Mesendoderm (in vitro differentiated cells): ENCODE data around the gene PPP4R4.
A peak's percentile ranks its signal among the peaks of the same experiment; 100 is the strongest.

ENCODE experiments used
- DNase-seq: peaks from one replicate; pipeline ENCODE4 v3.0.0; 2013
- H2AK5ac ChIP-seq: 2 replicates; pipeline ENCODE4 v1.6.1; 2013; ENCODE audit warnings: low read length, inconsistent platforms
- H2BK120ac ChIP-seq: 2 replicates; pipeline ENCODE4 v1.6.1; 2013; ENCODE audit warnings: low read depth, mild to moderate bottlenecking, low read length, moderate library complexity, mixed read lengths
- H2BK15ac ChIP-seq: replicated peaks from 2 replicates; pipeline ENCODE4 v1.6.1; 2013; ENCODE audit warnings: low read depth, mild to moderate bottlenecking, moderate library complexity
- H2BK5ac ChIP-seq: 2 replicates; pipeline ENCODE4 v1.6.1; 2013; ENCODE audit warnings: low read length, inconsistent platforms
- H3K18ac ChIP-seq: 2 replicates; pipeline ENCODE4 v1.6.1; 2013; ENCODE audit warnings: mild to moderate bottlenecking, low read length, mixed read lengths
- H3K23ac ChIP-seq: one replicate; pipeline ENCODE4 v1.6.1; 2013; ENCODE audit warnings: low read length
- H3K27ac ChIP-seq: 2 replicates; pipeline ENCODE4 v1.5.1; 2013; ENCODE audit warnings: low read depth, mild to moderate bottlenecking, inconsistent platforms, low read length, moderate library complexity
- H3K27me3 ChIP-seq: 2 replicates; pipeline ENCODE4 v1.6.1; 2013; ENCODE audit warnings: low read length, control low read depth, mild to moderate bottlenecking, inconsistent platforms; ENCODE audit not compliant: insufficient read depth, poor library complexity
- H3K36me3 ChIP-seq: 2 replicates; pipeline ENCODE4 v1.6.1; 2013; ENCODE audit warnings: low read length, inconsistent platforms; ENCODE audit not compliant: control insufficient read depth, insufficient read depth
- H3K4ac ChIP-seq: one replicate; pipeline ENCODE4 v1.6.1; 2013; ENCODE audit warnings: low read depth, mild to moderate bottlenecking, low read length, moderate library complexity
- H3K4me1 ChIP-seq: 2 replicates; pipeline ENCODE4 v1.6.1; 2013; ENCODE audit warnings: low read depth, low read length, inconsistent platforms; ENCODE audit not compliant: control insufficient read depth
- H3K4me2 ChIP-seq: 2 replicates; pipeline ENCODE4 v1.6.1; 2013; ENCODE audit warnings: low read length
- H3K4me3 ChIP-seq: 2 replicates; pipeline ENCODE4 v1.5.1; 2013; ENCODE audit warnings: mild to moderate bottlenecking, low read length
- H3K56ac ChIP-seq: one replicate; pipeline ENCODE4 v1.6.1; 2013; ENCODE audit warnings: low read length
- H3K79me1 ChIP-seq: 2 replicates; pipeline ENCODE4 v1.6.1; 2013; ENCODE audit warnings: low read length, inconsistent platforms
- H3K79me2 ChIP-seq: 2 replicates; pipeline ENCODE4 v1.6.1; 2013; ENCODE audit warnings: mild to moderate bottlenecking, low read length; ENCODE audit not compliant: control insufficient read depth, insufficient read depth
- H3K9ac ChIP-seq: 2 replicates; pipeline ENCODE4 v1.6.1; 2013; ENCODE audit warnings: low read length, inconsistent platforms
- H4K5ac ChIP-seq: one replicate; pipeline ENCODE4 v1.6.1; 2013; ENCODE audit warnings: low read length
- H4K8ac ChIP-seq: one replicate; pipeline ENCODE4 v1.6.1; 2013; ENCODE audit warnings: low read depth, mild to moderate bottlenecking, control low read depth, low read length, moderate library complexity
- WGBS: extraction: QIAGEN DNeasy Blood & Tissue Kit; methylation state at CpG from one replicate; pipeline ENCODE4 v1.1.7; 2013; ENCODE audit warnings: low lambda C conversion rate, missing lambda C conversion rate; ENCODE audit not compliant: insufficient coverage; ENCODE audit errors: extremely low coverage; 5-methylcytosine and 5-hydroxymethylcytosine counted together

Gene PPP4R4

DNA sequence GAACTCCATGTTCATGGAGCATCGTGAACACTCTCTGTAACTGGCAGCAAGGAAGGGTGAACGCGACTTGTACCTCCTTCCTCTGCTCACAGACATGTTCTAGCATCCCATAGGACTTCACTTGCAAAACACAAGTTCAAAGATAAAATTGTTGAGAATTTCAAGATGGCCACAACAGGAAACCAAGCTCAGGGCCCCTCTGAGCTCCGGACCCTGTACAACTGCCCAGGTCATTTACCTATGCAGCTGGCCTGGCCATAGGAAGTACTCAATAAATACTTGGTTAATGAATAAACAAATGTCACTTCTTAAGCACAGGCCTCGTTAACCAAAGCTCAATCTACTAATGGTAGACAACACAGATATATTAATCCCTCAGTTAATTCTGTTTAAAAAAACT is 11.7 kb upstream of the PPP4R4 start:
- Histone ChIP-seq H2BK15ac (no peak overlapping the region), H4K8ac (no peak overlapping the region), H3K56ac (no peak overlapping the region), H3K79me1 (no peaks in the 10 kb centered on the region), H3K27me3 (no peaks in the 10 kb centered on the region), H3K27ac (no peak overlapping the region), H3K4ac (no peak overlapping the region), H3K9ac (no peak overlapping the region), H3K18ac (no peak overlapping the region), H3K4me2 (no peak overlapping the region), H3K79me2 (no peaks in the 10 kb centered on the region), H4K5ac (no peak overlapping the region), H2AK5ac (no peak overlapping the region), H3K4me1 (peaks cover 2% of the 10 kb centered on the region), H2BK120ac (no peak overlapping the region), H2BK5ac (no peak overlapping the region), H3K4me3 (no peak overlapping the region), H3K36me3 (no peaks in the 10 kb centered on the region), H3K23ac (no peak overlapping the region)
- WGBS, result no CpG with 5 or more reads among the region's 5 CpGs
- no peak for DNase-seq

DNA sequence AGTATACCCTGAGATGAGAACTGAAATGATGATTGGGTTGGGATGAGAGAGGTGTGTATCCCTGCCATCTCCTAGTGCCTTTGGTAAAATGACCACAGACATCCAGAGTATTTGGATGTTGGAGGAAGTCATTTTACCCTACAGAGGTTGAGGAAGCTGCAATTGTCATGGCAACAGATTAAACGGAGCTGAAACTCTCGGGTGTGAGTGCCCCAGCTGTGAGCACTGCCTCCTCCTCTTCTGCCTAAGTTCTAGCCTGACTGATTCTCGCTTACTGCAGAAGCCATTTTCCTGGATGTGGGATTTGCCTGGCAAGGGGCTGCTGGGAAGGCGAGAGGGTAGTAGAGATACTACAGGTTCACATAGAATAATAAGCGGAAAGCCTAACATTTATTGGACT is 10.3 kb upstream of the PPP4R4 start:
- Histone ChIP-seq H2AK5ac (no peak overlapping the region), H3K4me1 (peaks cover 2% of the 10 kb centered on the region), H3K4me3 (no peak overlapping the region), H4K8ac (no peak overlapping the region), H3K56ac (no peak overlapping the region), H3K27me3 (no peaks in the 10 kb centered on the region), H3K79me1 (no peaks in the 10 kb centered on the region), H2BK120ac (no peak overlapping the region), H3K23ac (no peak overlapping the region), H3K36me3 (no peaks in the 10 kb centered on the region), H3K9ac (no peak overlapping the region), H3K4me2 (no peak overlapping the region), H3K27ac (no peak overlapping the region), H3K4ac (no peak overlapping the region), H4K5ac (no peak overlapping the region), H3K18ac (no peak overlapping the region), H2BK15ac (no peak overlapping the region), H3K79me2 (no peaks in the 10 kb centered on the region), H2BK5ac (no peak overlapping the region)
- WGBS, result no CpG with 5 or more reads among the region's 5 CpGs
- DNase-seq, result peak; percentile 65

DNA sequence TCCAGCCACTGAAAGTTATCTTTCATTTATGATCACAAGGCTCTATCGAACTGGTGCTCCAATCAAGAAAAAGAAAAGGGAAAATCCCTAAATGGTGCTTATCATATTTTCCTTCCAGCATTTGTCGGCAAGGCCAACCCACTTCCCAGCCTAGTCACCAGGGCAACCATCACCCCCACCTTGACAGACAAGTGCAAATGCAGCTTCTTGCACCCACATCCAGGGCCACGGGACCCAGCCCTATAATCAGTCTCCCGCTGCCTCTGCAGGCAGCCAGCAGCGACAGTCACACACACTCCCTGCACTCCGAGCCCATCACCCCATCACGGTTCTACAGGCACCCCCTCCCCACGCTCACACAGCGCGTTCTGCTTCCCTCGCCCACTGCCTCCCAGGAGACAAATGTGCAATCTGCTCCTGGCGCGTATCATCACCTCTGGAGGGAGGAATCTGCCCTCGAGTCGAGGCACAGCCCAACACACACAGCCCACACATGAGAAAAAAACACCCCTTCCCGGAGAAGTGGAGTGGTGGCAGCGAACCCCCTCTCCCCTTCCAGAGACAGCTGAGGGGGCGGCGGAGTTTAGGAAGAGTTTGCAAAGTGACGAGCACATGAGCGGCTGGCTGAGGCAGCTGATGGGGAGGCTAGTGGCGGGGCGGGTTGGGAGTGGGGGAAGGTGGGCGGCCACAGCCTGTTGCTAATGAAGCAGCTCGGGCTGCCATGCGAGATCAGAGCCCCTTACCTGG is 9.3 kb upstream of the PPP4R4 start:
- Histone ChIP-seq H4K8ac (no peak overlapping the region), H3K27me3 (no peaks in the 10 kb centered on the region), H3K4me2 (peak overlapping the region; percentile 3), H3K36me3 (no peaks in the 10 kb centered on the region), H3K9ac (peak overlapping the region; percentile 39), H2BK15ac (no peak overlapping the region), H3K79me2 (no peaks in the 10 kb centered on the region), H3K18ac (no peak overlapping the region), H3K23ac (peak overlapping the region; percentile 54), H2AK5ac (no peak overlapping the region), H3K4me3 (no peak overlapping the region), H2BK5ac (no peak overlapping the region), H2BK120ac (no peak overlapping the region), H3K27ac (no peak overlapping the region), H4K5ac (no peak overlapping the region), H3K79me1 (no peaks in the 10 kb centered on the region), H3K4ac (no peak overlapping the region), H3K56ac (peak overlapping the region; percentile 65), H3K4me1 (peaks cover 2% of the 10 kb centered on the region)
- WGBS, result no CpG with 5 or more reads among the region's 26 CpGs
- DNase-seq, result no peak

DNA sequence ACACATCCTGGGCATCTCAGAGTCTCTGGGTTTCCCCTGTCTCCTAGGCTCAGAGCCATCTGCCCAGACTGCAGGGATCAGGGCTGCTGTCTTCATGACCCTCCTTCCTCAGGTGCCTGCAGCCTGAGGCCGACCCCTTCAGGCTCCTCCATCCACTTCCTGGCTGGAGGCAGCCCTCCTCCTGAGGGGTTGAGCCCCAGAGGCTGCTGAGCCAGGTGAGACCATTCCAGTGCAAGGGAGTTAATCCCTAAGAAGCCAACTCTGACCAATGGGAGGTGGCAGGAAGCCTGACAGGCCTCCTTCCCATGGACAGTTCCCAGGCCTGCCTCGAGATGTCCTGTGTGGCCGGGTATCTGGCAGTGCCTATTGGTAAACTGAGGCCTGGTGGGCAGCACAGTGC is 8.4 kb upstream of the PPP4R4 start:
- no peak overlapping the region for H4K8ac ChIP-seq
- peaks cover 2% of the 10 kb centered on the region for H3K4me1 ChIP-seq
- no peaks in the 10 kb centered on the region for H3K79me1 ChIP-seq
- H3K9ac ChIP-seq, result no peak overlapping the region
- H3K18ac ChIP-seq, result no peak overlapping the region
- no peak overlapping the region for H2BK120ac ChIP-seq
- H3K4me3 ChIP-seq, result no peak overlapping the region
- H3K36me3 ChIP-seq, result no peaks in the 10 kb centered on the region
- H2AK5ac ChIP-seq, result no peak overlapping the region
- no peak overlapping the region for H2BK15ac ChIP-seq
- no peak overlapping the region for H3K27ac ChIP-seq
- peak; percentile 10 for DNase-seq
- no peak overlapping the region for H2BK5ac ChIP-seq
- H3K4me2 ChIP-seq, result no peak overlapping the region
- H3K23ac ChIP-seq, result peak overlapping the region; percentile 31
- no peaks in the 10 kb centered on the region for H3K79me2 ChIP-seq
- no CpG with 5 or more reads among the region's 3 CpGs for WGBS
- no peak overlapping the region for H4K5ac ChIP-seq
- H3K27me3 ChIP-seq, result no peaks in the 10 kb centered on the region
- no peak overlapping the region for H3K56ac ChIP-seq
- no peak overlapping the region for H3K4ac ChIP-seq

DNA sequence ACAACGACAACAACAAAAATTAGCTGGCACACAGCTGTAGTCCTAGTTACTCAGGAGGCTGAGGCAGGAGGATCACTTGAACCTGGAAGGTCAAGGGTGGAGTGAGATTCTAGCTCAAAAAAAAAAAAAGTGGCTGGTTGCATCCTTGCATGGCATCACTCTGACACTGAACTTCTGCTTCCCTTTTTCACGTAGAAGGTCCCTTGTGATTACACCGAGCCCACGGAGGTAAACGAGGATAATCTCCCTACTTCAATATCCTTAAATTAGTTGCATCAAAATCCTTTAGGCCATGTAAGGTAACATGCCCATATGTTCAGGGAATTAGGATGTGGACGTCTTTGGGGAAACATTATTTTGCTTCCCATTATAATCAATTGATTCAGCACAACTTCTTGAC is 4.0 kb upstream of the PPP4R4 start:
- Histone ChIP-seq H3K27me3 (no peaks in the 10 kb centered on the region), H3K4me2 (no peak overlapping the region), H3K4ac (no peak overlapping the region), H3K56ac (no peak overlapping the region), H3K9ac (no peak overlapping the region), H3K4me1 (no peaks in the 10 kb centered on the region), H2BK5ac (no peak overlapping the region), H3K79me1 (no peaks in the 10 kb centered on the region), H3K23ac (no peak overlapping the region), H3K27ac (no peak overlapping the region), H4K5ac (no peak overlapping the region), H3K36me3 (no peaks in the 10 kb centered on the region), H3K79me2 (no peaks in the 10 kb centered on the region), H3K18ac (no peak overlapping the region), H2AK5ac (no peak overlapping the region), H3K4me3 (no peak overlapping the region), H2BK15ac (no peak overlapping the region), H4K8ac (no peak overlapping the region), H2BK120ac (no peak overlapping the region)
- DNase-seq, result no peak
- WGBS, result no CpG with 5 or more reads among the region's 6 CpGs

DNA sequence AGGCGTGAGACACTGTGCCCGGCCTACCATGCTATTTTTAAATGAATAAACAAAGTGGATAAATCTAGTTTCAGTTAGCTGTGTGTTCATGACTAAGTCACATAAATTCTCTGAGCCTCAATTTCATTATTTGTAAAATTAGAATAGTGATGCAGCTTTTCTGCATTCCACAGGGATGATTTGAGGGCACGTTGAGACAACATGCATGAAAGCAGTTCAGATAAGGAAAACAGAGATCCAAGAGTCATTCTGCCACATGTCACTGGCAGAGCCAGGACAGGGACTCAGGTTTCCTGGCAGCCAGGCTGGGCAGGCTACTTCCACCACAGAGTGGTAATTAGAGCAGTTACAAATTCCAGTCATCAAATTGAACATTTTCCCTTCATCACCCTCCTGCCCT is 2.9 kb upstream of the PPP4R4 start:
- no peaks in the 10 kb centered on the region for H3K36me3 ChIP-seq
- no peak overlapping the region for H2AK5ac ChIP-seq
- H3K27me3 ChIP-seq, result peaks cover 3% of the 10 kb centered on the region
- no peak overlapping the region for H4K5ac ChIP-seq
- no peaks in the 10 kb centered on the region for H3K79me2 ChIP-seq
- no peaks in the 10 kb centered on the region for H3K79me1 ChIP-seq
- H3K23ac ChIP-seq, result no peak overlapping the region
- H3K4me3 ChIP-seq, result no peak overlapping the region
- no peak overlapping the region for H3K56ac ChIP-seq
- H3K4me2 ChIP-seq, result no peak overlapping the region
- H3K4me1 ChIP-seq, result peaks cover 2% of the 10 kb centered on the region
- no peak overlapping the region for H2BK15ac ChIP-seq
- no peak overlapping the region for H3K18ac ChIP-seq
- no peak overlapping the region for H2BK5ac ChIP-seq
- no peak overlapping the region for H2BK120ac ChIP-seq
- no peak for DNase-seq
- no peak overlapping the region for H4K8ac ChIP-seq
- H3K4ac ChIP-seq, result no peak overlapping the region
- no peak overlapping the region for H3K9ac ChIP-seq
- no CpG with 5 or more reads among the region's 3 CpGs for WGBS
- no peak overlapping the region for H3K27ac ChIP-seq
